Thyroid gland (tissue), 4 donors: ENCODE measurements around the gene TRIM45.

Source experiments
- CTCF ChIP-seq, 6 experiments: fragments of 200-600 bp in 3 of 6; fragments of 450-650 bp in 3 of 6; sonication (generic) in 3 of 6; IDR thresholded peaks; one replicate each; pipeline ENCODE4 v1.5.1; 2016 to 2019; ENCODE audit warnings: antibody characterized with exemption in 6 of 6, mild to moderate bottlenecking in 2 of 6, inconsistent platforms in 1 of 6, moderate library complexity in 1 of 6
- POLR2A ChIP-seq, 2 donors: fragments of 450-650 bp; IDR thresholded peaks; one replicate each; pipeline ENCODE4 v1.6.1; 2017; ENCODE audit warnings: antibody characterized with exemption in 2 of 2, mild to moderate bottlenecking in 2 of 2, moderate library complexity in 1 of 2

GRCh38 chr1:117147856-117148588 lies 26.5 kb upstream of the TRIM45 start:
- TF ChIP-seq CTCF (IDR thresholded peaks at IDR 0.05), result no peak
- no peak for TF ChIP-seq POLR2A (IDR thresholded peaks at IDR 0.05)
